K562 (cell line): ENCODE measurements around the gene RNF213. TPM values are rescaled to one million over a fixed set of nuclear protein-coding genes. Genes with fewer than 3 reads are reported as not detected.

Experiments used
- ATAC-seq: fragments of 200-7000 bp; cut with Tn5 transposase; 3 replicates; pipeline ENCODE4 v1.9.1; 2020; ENCODE audit warnings: moderate library complexity
- BruUV-seq: library from RNA; stranded (reverse); fragments of 400-500 nt; replicated peaks from 2 replicates; lab custom pipeline; 2021; lab: Mats Ljungman, UMichigan
- CTCF ChIA-PET: fragments of 300-600 bp; formaldehyde crosslinking; extraction: SDS; loops from one replicate; lab custom pipeline; 2021; ENCODE audit warnings: low intra/inter-chr PET ratio; lab: Yijun Ruan, JAX
- POLR2A ChIA-PET: fragments of 300-600, 350-650 bp; sonication (Branson Sonifier 250); formaldehyde crosslinking; extraction: SDS; loops from one replicate; lab custom pipeline; 2021; ENCODE audit warnings: antibody characterized with exemption, inconsistent platforms; lab: Yijun Ruan, JAX
- DNase-seq, 4 experiments: peaks; one replicate each; pipeline versions ENCODE4 v3.0.0 to v3.0.0-alpha.2; 2011 to 2018; ENCODE audit warnings: low spot score in 3 of 4, mixed read lengths in 3 of 4; ENCODE audit errors: extremely low read depth in 1 of 4
- FAIRE-seq: peaks from 2 replicates; lab custom pipeline; 2011; peaks lifted over from hg19 to GRCh38; lab: Jason Lieb, UNC
- H2AFZ ChIP-seq: 2 replicates; pipeline ENCODE4 v1.6.0; 2011; ENCODE audit warnings: low read depth, low read length, control low read depth, inconsistent platforms
- H3K27ac ChIP-seq: fragments of 200-600 bp; 3 replicates; pipeline ENCODE4 v1.8.0; 2011; ENCODE audit warnings: low read depth, mild to moderate bottlenecking, control low read depth, inconsistent platforms, low read length, moderate library complexity, mixed read lengths; ENCODE audit errors: extremely low read depth
- H3K27me3 ChIP-seq, 2 experiments: fragments of 300-600 bp in 1 of 2; 2 replicates in 1 of 2; 3 replicates in 1 of 2; pipeline versions ENCODE4 v1.6.0 to v1.8.0; 2011; ENCODE audit warnings: inconsistent platforms in 2 of 2, low read length in 2 of 2, mild to moderate bottlenecking in 1 of 2, mixed read lengths in 1 of 2, moderate library complexity in 1 of 2; ENCODE audit not compliant: control insufficient read depth in 2 of 2, insufficient read depth in 2 of 2
- H3K36me3 ChIP-seq: fragments of 300-600 bp; 3 replicates; pipeline ENCODE4 v1.8.0; 2011; ENCODE audit warnings: mild to moderate bottlenecking, low read length, inconsistent platforms; ENCODE audit not compliant: control insufficient read depth, insufficient read depth
- H3K4me1 ChIP-seq, 2 experiments: fragments of 200-600 bp in 1 of 2; replicated peaks in 1 of 2; 2 replicates in 1 of 2; 3 replicates in 1 of 2; pipeline versions ENCODE4 v1.5.1 to v1.8.0; 2011; ENCODE audit warnings: inconsistent platforms in 2 of 2, low read length in 2 of 2, mild to moderate bottlenecking in 1 of 2, mixed read lengths in 1 of 2, moderate library complexity in 1 of 2; ENCODE audit not compliant: control insufficient read depth in 2 of 2, insufficient read depth in 2 of 2
- H3K4me2 ChIP-seq: 2 replicates; pipeline ENCODE4 v1.6.1; 2011; ENCODE audit warnings: low read length, control low read depth, inconsistent platforms, mixed read lengths; ENCODE audit not compliant: insufficient read depth
- H3K4me3 ChIP-seq: fragments of 200-600 bp; sonication (generic), shearing (Covaris generic); 2 replicates; pipeline ENCODE4 v1.5.1; 2016; ENCODE audit warnings: control low read depth, inconsistent platforms
- H3K79me2 ChIP-seq: fragments of 200-600 bp; 3 replicates; pipeline ENCODE4 v1.8.0; 2011; ENCODE audit warnings: low read length, inconsistent platforms; ENCODE audit not compliant: control insufficient read depth, insufficient read depth
- H3K9ac ChIP-seq, 2 experiments: 2 replicates each; pipeline versions ENCODE4 v1.6.0 to v1.6.1; 2011; ENCODE audit warnings: low read depth in 2 of 2, low read length in 2 of 2, control low read depth in 1 of 2, inconsistent platforms in 1 of 2, mild to moderate bottlenecking in 1 of 2, mixed read lengths in 1 of 2; ENCODE audit not compliant: insufficient read depth in 1 of 2
- H3K9me1 ChIP-seq: one replicate; pipeline ENCODE4 v1.6.0; 2011; ENCODE audit warnings: inconsistent platforms, mild to moderate bottlenecking, low read length, moderate library complexity; ENCODE audit not compliant: control insufficient read depth, insufficient read depth
- H3K9me3 ChIP-seq: replicated peaks from 2 replicates; pipeline ENCODE4 v1.5.1; 2011; ENCODE audit warnings: low read depth, low read length, inconsistent platforms; ENCODE audit not compliant: control insufficient read depth, insufficient read depth
- H4K20me1 ChIP-seq: replicated peaks from 2 replicates; pipeline ENCODE4 v1.6.1; 2011; ENCODE audit warnings: low read length, inconsistent platforms, mixed read lengths; ENCODE audit not compliant: control insufficient read depth, insufficient read depth
- ARID4B ChIP-seq: sonication (generic); formaldehyde crosslinking; IDR thresholded peaks from 2 replicates; pipeline ENCODE4 v1.8.0; 2022; ENCODE audit warnings: mild to moderate bottlenecking, missing genetic modification reagents
- DEAF1 ChIP-seq: fragments of 450-650 bp; formaldehyde crosslinking; IDR thresholded peaks from 2 replicates; pipeline ENCODE4 v1.4.0; 2020; ENCODE audit warnings: mild to moderate bottlenecking, moderate library complexity
- GMEB1 ChIP-seq: fragments of 250-450 bp; sonication (Bioruptor Pico); IDR thresholded peaks from 2 replicates; pipeline ENCODE4 v1.4.0; 2020; ENCODE audit warnings: mild to moderate bottlenecking
- RFX5 ChIP-seq: IDR thresholded peaks from 2 replicates; pipeline ENCODE4 v1.6.1; 2011; ENCODE audit warnings: low read depth, mild to moderate bottlenecking, improper control_type of control experiment, low read length
- THRB ChIP-seq: fragments of 450-650 bp; formaldehyde crosslinking; conservative IDR thresholded peaks from 2 replicates; pipeline ENCODE4 v1.4.0; 2022; ENCODE audit warnings: mild to moderate bottlenecking, missing genetic modification characterization
- ZNF239 ChIP-seq: fragments of 250-450 bp; sonication (Bioruptor Pico); IDR thresholded peaks from 2 replicates; pipeline ENCODE4 v1.4.0; 2020; ENCODE audit warnings: mild to moderate bottlenecking
- ZNF3 ChIP-seq: fragments of 250-450 bp; sonication (Bioruptor Pico); IDR thresholded peaks from 2 replicates; pipeline ENCODE4 v1.5.0; 2021; ENCODE audit warnings: mild to moderate bottlenecking, moderate library complexity
- ZNF551 ChIP-seq: fragments of 250-450 bp; sonication (Bioruptor Pico); IDR thresholded peaks from 2 replicates; pipeline ENCODE4 v1.5.0; 2021; ENCODE audit warnings: mild to moderate bottlenecking, moderate library complexity
- WGBS: fragments of 100-300 bp; shearing (Covaris generic); methylation state at CpG from one replicate; pipeline ENCODE4 v1.1.6; 2016; ENCODE audit warnings: low coverage, mixed read lengths; ENCODE audit not compliant: insufficient coverage; ENCODE audit errors: missing lambda C conversion rate; 5-methylcytosine and 5-hydroxymethylcytosine counted together
- in situ Hi-C: fragments of 300-500 bp; cut with MboI; formaldehyde crosslinking; loops from 4 replicates; pipeline ENCODE4 v1.15.0; 2018; ENCODE audit warnings: inconsistent platforms, mixed read lengths
- intact Hi-C: fragments of 100-400 bp; cut with micrococcal nuclease; formaldehyde crosslinking; loops from 2 replicates; pipeline ENCODE4 v1.14.2; 2022
- polyA plus RNA-seq, 8 experiments: library from polyadenylated mRNA; depleted of rRNA in 4 of 8; stranded (reverse) in 5 of 8; unstranded in 3 of 8; fragments of >200 nt; fragmentation: Nextera tagmentation in 2 of 8; fragmentation: Illumina TruSeq in 1 of 8; extraction: Ambion mirVana in 2 of 8; extraction: Trizol in 1 of 8; gene quantifications; 2 replicates each; pipeline versions ENCODE4 v1.2.1 to v1.2.3, GENCODE V29; 2011 to 2014; ENCODE audit warnings: inconsistent platforms in 1 of 8, missing spikeins in 1 of 8
- total RNA-seq, 7 experiments: library from RNA; depleted of rRNA in 6 of 7; stranded (reverse); fragments of >200 nt in 6 of 7; fragmentation: Illumina TruSeq in 2 of 7; extraction: Trizol in 2 of 7; gene quantifications; 2 replicates each; pipeline versions ENCODE4 v1.2.1 to v1.2.3, GENCODE V29; 2011 to 2021; ENCODE audit warnings: low replicate concordance in 1 of 7

RNF213 gene
- total and polyA plus RNA-seq, 9 of the 15 experiments (the other 6 are each of a cell fraction or from before 2014, with no cell fraction given), result 5.3 to 33.6 (median 17.9) TPM

- TF ChIP-seq GMEB1 (CRISPR knock-in tag), result no peak
- no peak for TF ChIP-seq RFX5
Measured at GRCh38 chr17:80358861-80359260, 98.2 kb downstream of the RNF213 start (continued).

GRCh38 chr17:80359422-80360110 lies 98.9 kb downstream of the RNF213 start:
- no peak overlapping the region for H3K4me2 ChIP-seq
- POLR2A ChIA-PET, result no interaction called here
- H3K9me3 ChIP-seq, result no peaks in the 10 kb centered on the region
- H3K36me3 ChIP-seq, result peaks cover 65% of the 10 kb centered on the region; the same call in 2 of the 3 replicates
- intact Hi-C loops, result no loop called here
- no peaks in the 10 kb centered on the region for H4K20me1 ChIP-seq
- H3K27me3 ChIP-seq, result no peaks in the 10 kb centered on the region
- H3K9me1 ChIP-seq, result no peaks in the 10 kb centered on the region
- WGBS, result 79% methylated on average over 7 of the region's 8 CpGs
- no peak overlapping the region for H3K27ac ChIP-seq
- no peak overlapping the region for H2AFZ ChIP-seq
- no TSS peak for BruUV-seq
- DNase-seq (no peak), ATAC-seq (no peak), FAIRE-seq (no peak)
- in situ Hi-C loops, result no loop called here
- H3K79me2 ChIP-seq, result no peaks in the 10 kb centered on the region
- no peak overlapping the region for H3K4me3 ChIP-seq
- peaks cover 7 to 19% of the 10 kb centered on the region in 2 experiments; a peak in 4 of 5 replicates for H3K4me1 ChIP-seq
- no peak overlapping the region for H3K9ac ChIP-seq
- CTCF ChIA-PET, result no interaction called here
- TF ChIP-seq ZNF551 (no peak), ZNF239 (CRISPR knock-in tag) (no peak), ARID4B (CRISPR knock-in tag) (no peak), ZNF3 (CRISPR knock-in tag) (no peak), DEAF1 (no peak), THRB (CRISPR knock-in tag) (no peak)
